Endothelial cell of umbilical vein (primary cell): Measurements from ENCODE around the gene LRIG1. TPM values are rescaled to one million over a fixed set of nuclear protein-coding genes. Genes with fewer than 3 reads are reported as not detected.

Source experiments
- BruUV-seq: library from RNA; stranded (reverse); fragments of 400-500 nt; replicated peaks from 2 replicates; lab custom pipeline; 2021; lab: Mats Ljungman, UMichigan
- CTCF ChIA-PET: fragments of 300-600, 350-600 bp; sonication (Branson Sonifier 250); formaldehyde crosslinking; loops from one replicate; lab custom pipeline; 2021; ENCODE audit warnings: antibody characterized with exemption, inconsistent platforms; lab: Charles Lee
- POLR2A ChIA-PET: fragments of 300-600, 350-600 bp; sonication (Branson Sonifier 250); formaldehyde crosslinking; loops from one replicate; lab custom pipeline; 2021; ENCODE audit warnings: antibody characterized with exemption, inconsistent platforms; lab: Charles Lee
- DNase-seq: peaks from one replicate; pipeline ENCODE4 v3.0.0-alpha.2; 2011; ENCODE audit warnings: low read depth, low spot score
- FAIRE-seq: peaks from 2 replicates; lab custom pipeline; 2011; peaks lifted over from hg19 to GRCh38; lab: Jason Lieb, UNC
- H2AFZ ChIP-seq: 2 replicates; pipeline ENCODE4 v1.6.0; 2012; ENCODE audit warnings: low read depth, low read length, control low read depth, inconsistent platforms
- H3K27ac ChIP-seq: 2 replicates; pipeline ENCODE4 v1.5.1; 2011; ENCODE audit warnings: low read depth, mild to moderate bottlenecking, control low read depth, low read length, moderate library complexity; ENCODE audit not compliant: insufficient read depth
- H3K27me3 ChIP-seq, 2 experiments: 2 replicates each; pipeline versions ENCODE4 v1.6.0 to v1.6.1; 2011; ENCODE audit warnings: low read length in 2 of 2, mixed read lengths in 1 of 2; ENCODE audit not compliant: control insufficient read depth in 2 of 2, insufficient read depth in 2 of 2
- H3K36me3 ChIP-seq, 2 experiments: 2 replicates in 1 of 2; 3 replicates in 1 of 2; pipeline ENCODE4 v1.5.1; 2011; ENCODE audit warnings: low read length in 2 of 2, mild to moderate bottlenecking in 1 of 2, moderate library complexity in 1 of 2; ENCODE audit not compliant: control insufficient read depth in 2 of 2, insufficient read depth in 2 of 2; ENCODE audit errors: extremely low read depth in 1 of 2
- H3K4me1 ChIP-seq: 3 replicates; pipeline ENCODE4 v1.5.1; 2011; ENCODE audit warnings: mild to moderate bottlenecking, low read length; ENCODE audit not compliant: control insufficient read depth, insufficient read depth; ENCODE audit errors: extremely low read depth
- H3K4me2 ChIP-seq: 2 replicates; pipeline ENCODE4 v1.6.1; 2011; ENCODE audit warnings: low read length, control low read depth, mixed read lengths; ENCODE audit not compliant: insufficient read depth
- H3K4me3 ChIP-seq, 3 experiments: fragments of 200-600 bp in 1 of 3; sonication (generic), shearing (Covaris generic) in 1 of 3; replicated peaks in 1 of 3; 2 replicates each; pipeline ENCODE4 v1.5.1; 2011 to 2016; ENCODE audit warnings: control low read depth in 3 of 3, low read length in 3 of 3, mild to moderate bottlenecking in 2 of 3, inconsistent platforms in 1 of 3, low read depth in 1 of 3, moderate library complexity in 1 of 3; ENCODE audit not compliant: insufficient read depth in 1 of 3
- H3K79me2 ChIP-seq: 2 replicates; pipeline ENCODE4 v1.6.0; 2012; ENCODE audit warnings: low read length, inconsistent platforms; ENCODE audit not compliant: control insufficient read depth, insufficient read depth
- H3K9ac ChIP-seq: replicated peaks from 2 replicates; pipeline ENCODE3; 2011; ENCODE audit warnings: low read length, control low read depth; ENCODE audit not compliant: insufficient read depth; ENCODE audit errors: extremely low read depth
- H3K9me1 ChIP-seq: replicated peaks from 3 replicates; pipeline ENCODE4 v1.6.0; 2011; ENCODE audit warnings: mild to moderate bottlenecking, low read length; ENCODE audit not compliant: control insufficient read depth, insufficient read depth; ENCODE audit errors: extremely low read depth
- H3K9me3 ChIP-seq: replicated peaks from 2 replicates; pipeline ENCODE4 v1.5.1; 2012; ENCODE audit warnings: low read length, inconsistent platforms; ENCODE audit not compliant: control insufficient read depth, insufficient read depth
- H4K20me1 ChIP-seq: replicated peaks from 2 replicates; pipeline ENCODE3; 2011; ENCODE audit warnings: mild to moderate bottlenecking, low read length; ENCODE audit not compliant: control insufficient read depth, insufficient read depth; ENCODE audit errors: extremely low read depth
- EZH2 ChIP-seq: IDR thresholded peaks from 2 replicates; pipeline ENCODE4 v1.6.1; 2012; ENCODE audit warnings: borderline replicate concordance, low read depth, mild to moderate bottlenecking, moderate library complexity, low read length, inconsistent platforms; ENCODE audit not compliant: severe bottlenecking
- GATA2 ChIP-seq: IDR thresholded peaks from 2 replicates; pipeline ENCODE4 v1.7.0; 2011; ENCODE audit warnings: low read depth, mild to moderate bottlenecking, moderate library complexity, mixed read lengths, low read length; ENCODE audit not compliant: insufficient read length, insufficient read depth
- JUN ChIP-seq: IDR thresholded peaks from 2 replicates; pipeline ENCODE4 v1.6.1; 2011; ENCODE audit warnings: borderline replicate concordance, low read depth; ENCODE audit not compliant: insufficient read length, insufficient read depth
- MYC ChIP-seq: IDR thresholded peaks from one replicate; pipeline ENCODE4 v1.6.1; 2011; ENCODE audit warnings: mild to moderate bottlenecking, low read depth, low read length
- POLR2A ChIP-seq: IDR thresholded peaks from 2 replicates; pipeline ENCODE4 v1.6.1; 2012; ENCODE audit warnings: low read depth, mild to moderate bottlenecking, control low read depth, low read length
- POLR2AphosphoS5 ChIP-seq: IDR thresholded peaks from 2 replicates; pipeline ENCODE4 v1.6.1; 2012; ENCODE audit warnings: low read depth, mild to moderate bottlenecking, control low read depth, low read length, moderate library complexity; ENCODE audit not compliant: insufficient read depth
- dilution Hi-C: fragments of 300-500 bp; cut with MboI; formaldehyde crosslinking; loops from one replicate; pipeline ENCODE4 v1.15.0; 2019; ENCODE audit warnings: low sequenced_read_pairs; ENCODE audit not compliant: extremely low pct_ligation_motif_present
- intact Hi-C: fragments of 100-400 bp; cut with micrococcal nuclease; formaldehyde crosslinking; loops from one replicate; pipeline ENCODE4 v1.10.0; 2022
- polyA plus RNA-seq, 4 experiments: library from polyadenylated mRNA; depleted of rRNA in 3 of 4; stranded (reverse) in 3 of 4; unstranded in 1 of 4; fragments of >200 nt; gene quantifications; 2 replicates each; pipeline versions ENCODE4 v1.2.1 to v1.2.3, GENCODE V29; 2011 to 2012; ENCODE audit warnings: missing spikeins in 1 of 4
- total RNA-seq: library from RNA; stranded (reverse); gene quantifications from 2 replicates; pipeline ENCODE4 v1.2.3, GENCODE V29; 2021
- TF ChIP-seq, protein P1 (sequence below), 2 donors: IDR thresholded peaks; 1 replicate in 1 of 2; 2 replicates in 1 of 2; pipeline ENCODE4 v1.5.1; 2011; ENCODE audit warnings: low read length in 2 of 2, mild to moderate bottlenecking in 2 of 2, moderate library complexity in 2 of 2, control low read depth in 1 of 2, inconsistent platforms in 1 of 2, low read depth in 1 of 2; ENCODE audit not compliant: insufficient read depth in 1 of 2; ENCODE audit errors: extremely low read depth in 1 of 2

The LRIG1 gene
- total and polyA plus RNA-seq, 2 donors (not counting 3 experiments of a cell fraction or from before 2014, with no cell fraction given), result 50.3 to 52.2 TPM

DNA sequence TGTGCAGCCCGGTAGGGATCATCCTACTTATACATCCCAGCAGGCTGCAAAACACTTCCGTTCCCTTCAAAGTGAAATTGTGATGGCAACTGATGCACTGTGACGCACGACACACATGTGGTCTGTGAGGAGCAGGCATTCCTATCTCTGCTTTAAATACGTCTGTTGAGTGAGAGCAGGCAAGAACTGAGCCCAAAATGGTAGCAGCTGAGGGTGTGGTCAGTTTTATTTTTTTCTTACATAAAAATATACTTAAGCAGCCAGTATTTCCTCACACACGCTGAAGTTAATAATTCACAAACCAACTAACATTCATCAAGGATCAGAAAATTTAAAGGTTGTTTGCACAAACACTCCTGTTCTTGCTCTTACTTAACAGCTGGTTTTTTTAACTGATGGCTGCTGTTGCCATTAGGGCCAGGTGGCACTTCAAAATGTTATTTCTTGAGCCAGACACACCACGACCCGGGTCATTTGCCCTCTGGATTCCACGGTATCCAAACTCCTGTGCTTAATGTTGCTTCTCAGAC lies 23.9 kb downstream of the LRIG1 start:
- no peak for DNase-seq
- FAIRE-seq, result no peak
- intact Hi-C loops, result no loop called here
- BruUV-seq, result no TSS peak
- H3K9me3 ChIP-seq, result no peaks in the 10 kb centered on the region
- H3K79me2 ChIP-seq, result peaks cover 56% of the 10 kb centered on the region
- H2AFZ ChIP-seq, result no peak overlapping the region
- peaks cover 51% of the 10 kb centered on the region for H3K4me1 ChIP-seq
- TF ChIP-seq GATA2, result no peak
- TF ChIP-seq, protein P1, sequence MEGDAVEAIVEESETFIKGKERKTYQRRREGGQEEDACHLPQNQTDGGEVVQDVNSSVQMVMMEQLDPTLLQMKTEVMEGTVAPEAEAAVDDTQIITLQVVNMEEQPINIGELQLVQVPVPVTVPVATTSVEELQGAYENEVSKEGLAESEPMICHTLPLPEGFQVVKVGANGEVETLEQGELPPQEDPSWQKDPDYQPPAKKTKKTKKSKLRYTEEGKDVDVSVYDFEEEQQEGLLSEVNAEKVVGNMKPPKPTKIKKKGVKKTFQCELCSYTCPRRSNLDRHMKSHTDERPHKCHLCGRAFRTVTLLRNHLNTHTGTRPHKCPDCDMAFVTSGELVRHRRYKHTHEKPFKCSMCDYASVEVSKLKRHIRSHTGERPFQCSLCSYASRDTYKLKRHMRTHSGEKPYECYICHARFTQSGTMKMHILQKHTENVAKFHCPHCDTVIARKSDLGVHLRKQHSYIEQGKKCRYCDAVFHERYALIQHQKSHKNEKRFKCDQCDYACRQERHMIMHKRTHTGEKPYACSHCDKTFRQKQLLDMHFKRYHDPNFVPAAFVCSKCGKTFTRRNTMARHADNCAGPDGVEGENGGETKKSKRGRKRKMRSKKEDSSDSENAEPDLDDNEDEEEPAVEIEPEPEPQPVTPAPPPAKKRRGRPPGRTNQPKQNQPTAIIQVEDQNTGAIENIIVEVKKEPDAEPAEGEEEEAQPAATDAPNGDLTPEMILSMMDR (IDR thresholded peaks at IDR 0.05; ENCODE audit: extremely low read depth in 1 of 2, insufficient read depth in 1 of 2, low read depth in 1 of 2, low read length in 2 of 2), result no peak
- no peak for TF ChIP-seq EZH2
- no peak for TF ChIP-seq POLR2AphosphoS5
- TF ChIP-seq POLR2A, result no peak
- no peak for TF ChIP-seq MYC
- no peak for TF ChIP-seq JUN
- H3K4me2 ChIP-seq, result no peak overlapping the region
- H3K9me1 ChIP-seq, result no peaks in the 10 kb centered on the region
- no peak overlapping the region for H3K27ac ChIP-seq
- dilution Hi-C loops, result no loop called here
- ChIA-PET CTCF (no interaction called here), POLR2A (no interaction called here)
- H3K9ac ChIP-seq, result no peak overlapping the region
- no peaks in the 10 kb centered on the region for H3K36me3 ChIP-seq
- H3K4me3 ChIP-seq, result no peak overlapping the region
- no peaks in the 10 kb centered on the region for H4K20me1 ChIP-seq
- H3K27me3 ChIP-seq, result no peaks in the 10 kb centered on the region
